RWPE2 (cell line): Measurements from ENCODE around the gene CDON.

Source experiments
- ATAC-seq: fragments of 200-7000 bp; cut with Tn5 transposase; 3 replicates; pipeline ENCODE4 v1.9.1; 2021; ENCODE audit warnings: low read depth
- DNase-seq: peaks from one replicate; pipeline ENCODE4 v3.0.0-alpha.2; 2020; ENCODE audit warnings: low spot score
- H3K27ac ChIP-seq: fragments of 450-650 bp; 2 replicates; pipeline ENCODE4 v1.5.1; 2017; ENCODE audit warnings: mild to moderate bottlenecking; ENCODE audit not compliant: poor library complexity, severe bottlenecking
- H3K27me3 ChIP-seq: fragments of 250-450 bp; sonication (Bioruptor Pico); 2 replicates; pipeline ENCODE4 v1.5.1; 2021; ENCODE audit warnings: mild to moderate bottlenecking, moderate library complexity; ENCODE audit not compliant: insufficient read depth, poor library complexity, severe bottlenecking
- H3K36me3 ChIP-seq: fragments of 250-450 bp; sonication (Bioruptor Pico); 2 replicates; pipeline ENCODE4 v1.5.1; 2020; ENCODE audit warnings: low read depth, mild to moderate bottlenecking, moderate library complexity
- H3K4me1 ChIP-seq: fragments of 250-450 bp; sonication (Bioruptor Pico); 2 replicates; pipeline ENCODE4 v1.5.1; 2021; ENCODE audit warnings: mild to moderate bottlenecking, moderate library complexity; ENCODE audit not compliant: insufficient read depth, poor library complexity, severe bottlenecking
- H3K4me3 ChIP-seq: fragments of 250-450 bp; sonication (Bioruptor Pico); 2 replicates; pipeline ENCODE4 v1.5.1; 2021; ENCODE audit warnings: mild to moderate bottlenecking, moderate library complexity; ENCODE audit not compliant: severe bottlenecking
- H3K9me3 ChIP-seq: fragments of 250-450 bp; sonication (Bioruptor Pico); 2 replicates; pipeline ENCODE4 v1.5.1; 2021; ENCODE audit warnings: mild to moderate bottlenecking, moderate library complexity; ENCODE audit not compliant: severe bottlenecking
- CTCF ChIP-seq: fragments of 450-650 bp; IDR thresholded peaks from one replicate; pipeline ENCODE4 v1.5.1; 2017; ENCODE audit warnings: mild to moderate bottlenecking, moderate library complexity; ENCODE audit not compliant: poor library complexity, severe bottlenecking

Gene CDON

GRCh38 chr11:125939081-125939521, 123.6 kb downstream of the CDON start:
- ATAC-seq (no peak), DNase-seq (no peak)
- Histone ChIP-seq H3K9me3 (no peaks in the 10 kb centered on the region), H3K27me3 (no peaks in the 10 kb centered on the region), H3K4me3 (no peak overlapping the region), H3K27ac (no peak overlapping the region), H3K36me3 (no peaks in the 10 kb centered on the region), H3K4me1 (no peaks in the 10 kb centered on the region)
- TF ChIP-seq CTCF = no peak

- Histone ChIP-seq H3K36me3 (no peaks in the 10 kb centered on the region), H3K4me1 (no peaks in the 10 kb centered on the region), H3K27me3 (no peaks in the 10 kb centered on the region), H3K9me3 (no peaks in the 10 kb centered on the region), H3K4me3 (no peak overlapping the region), H3K27ac (no peak overlapping the region)
- DNase-seq (no peak), ATAC-seq (no peak)
- TF ChIP-seq CTCF = no peak
Measured at GRCh38 chr11:125938418-125938817, 124.2 kb downstream of the CDON start.

DNA sequence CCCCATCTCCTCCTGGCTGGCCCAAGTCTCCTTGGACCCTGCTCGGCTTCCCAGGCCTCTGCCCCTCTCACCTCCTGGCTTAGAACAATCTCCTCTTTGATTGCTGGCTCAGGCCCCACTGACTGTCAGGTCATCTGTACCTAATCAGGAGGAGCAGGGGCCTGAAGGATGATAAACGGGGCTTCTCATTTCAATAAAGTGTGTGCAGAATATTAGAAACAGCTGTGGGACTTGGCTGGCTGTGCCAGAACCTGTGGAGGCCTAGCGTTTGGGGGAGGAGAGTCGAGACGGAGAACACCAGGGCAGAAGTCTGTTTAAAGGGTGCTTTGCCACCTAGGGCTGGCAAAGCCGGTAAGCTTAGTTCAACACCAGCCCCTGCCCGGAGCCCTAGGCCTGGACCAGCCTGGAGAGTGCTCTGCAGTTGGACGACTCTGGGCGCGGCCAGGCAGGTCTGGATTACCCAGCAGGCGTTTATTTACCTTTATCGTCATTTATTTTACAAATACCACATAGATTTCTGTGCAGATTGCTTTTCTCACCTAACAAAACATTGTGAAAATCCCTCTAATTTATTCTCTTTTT, 127.0 kb downstream of the CDON start:
- TF ChIP-seq CTCF = no peak
- H3K4me1 ChIP-seq = no peaks in the 10 kb centered on the region
- no peaks in the 10 kb centered on the region for H3K36me3 ChIP-seq
- ATAC-seq (no peak), DNase-seq (no peak)
- H3K27ac ChIP-seq = no peak overlapping the region
- no peaks in the 10 kb centered on the region for H3K9me3 ChIP-seq
- no peaks in the 10 kb centered on the region for H3K27me3 ChIP-seq
- no peak overlapping the region for H3K4me3 ChIP-seq

GRCh38 chr11:125935056-125935455, 127.6 kb downstream of the CDON start:
- Histone ChIP-seq H3K4me1 (no peaks in the 10 kb centered on the region), H3K4me3 (no peak overlapping the region), H3K27me3 (no peaks in the 10 kb centered on the region), H3K36me3 (no peaks in the 10 kb centered on the region), H3K9me3 (no peaks in the 10 kb centered on the region), H3K27ac (no peak overlapping the region)
- peak; percentile 19 for TF ChIP-seq CTCF
- DNase-seq (no peak), ATAC-seq (no peak)

DNA sequence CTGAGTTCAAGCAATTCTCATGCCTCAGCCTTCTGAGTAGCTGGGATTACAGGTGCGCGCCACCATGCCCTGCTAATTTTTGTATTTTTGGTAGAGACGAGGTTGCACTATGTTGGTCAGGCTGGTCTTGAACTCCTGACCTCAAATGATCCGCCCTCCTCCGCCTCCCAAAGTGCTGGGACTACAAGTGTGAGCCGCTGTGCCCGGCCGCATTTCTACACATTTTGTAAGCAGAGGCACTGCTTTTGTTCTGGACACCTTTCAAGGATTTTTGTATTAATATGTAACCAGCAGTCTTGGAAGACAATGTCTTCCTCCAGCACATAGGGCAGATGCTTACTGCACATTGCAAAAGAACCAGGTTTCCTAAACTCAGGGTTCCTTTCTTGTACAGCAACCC, 128.2 kb downstream of the CDON start:
- no peaks in the 10 kb centered on the region for H3K4me1 ChIP-seq
- no peaks in the 10 kb centered on the region for H3K36me3 ChIP-seq
- no peak overlapping the region for H3K4me3 ChIP-seq
- H3K27me3 ChIP-seq = no peaks in the 10 kb centered on the region
- H3K27ac ChIP-seq = no peak overlapping the region
- no peak for ATAC-seq
- no peak for DNase-seq
- no peaks in the 10 kb centered on the region for H3K9me3 ChIP-seq
- no peak for TF ChIP-seq CTCF
